Measurements from ENCODE around the gene PRKN.

Gene PRKN

GRCh38 chr6:161557333-161558107, 1170.0 kb downstream of the PRKN start:
- no peaks in the 10 kb centered on the region for H3K36me3 ChIP-seq (ENCODE audit: control insufficient read depth, insufficient read depth, low read length)

GRCh38 chr6:161554883-161555282, 1172.7 kb downstream of the PRKN start:
- Histone ChIP-seq H3K9me3 (ENCODE audit: control insufficient read depth, low read length) (peaks cover 5% of the 10 kb centered on the region), H3K27ac (ENCODE audit: low read depth, low read length, severe bottlenecking) (no peak overlapping the region), H3K36me3 (ENCODE audit: control insufficient read depth, insufficient read depth, low read length) (no peaks in the 10 kb centered on the region), H3K4me1 (ENCODE audit: control insufficient read depth, insufficient read depth, low read length, poor library complexity, severe bottlenecking) (no peaks in the 10 kb centered on the region), H3K4me3 (ENCODE audit: extremely low read depth, insufficient read depth, low read length, poor library complexity, severe bottlenecking) (no peak overlapping the region)

More at GRCh38 chr6:161557333-161558107, 1170.0 kb downstream of the PRKN start:
- H3K27ac ChIP-seq (ENCODE audit: low read depth, low read length, severe bottlenecking): no peak overlapping the region
- no peak overlapping the region for H3K4me3 ChIP-seq (ENCODE audit: extremely low read depth, insufficient read depth, low read length, poor library complexity, severe bottlenecking)
- H3K4me1 ChIP-seq (ENCODE audit: control insufficient read depth, insufficient read depth, low read length, poor library complexity, severe bottlenecking): no peaks in the 10 kb centered on the region
- 82 to 94% methylated on average over 5 to 8 of the region's 9 CpGs for WGBS, 2 experiments (ENCODE audit: insufficient coverage in 2 of 2)
- H3K9me3 ChIP-seq (ENCODE audit: control insufficient read depth, low read length): peaks cover 5% of the 10 kb centered on the region

GRCh38 chr6:161549977-161550655, 1177.5 kb downstream of the PRKN start:
- H3K4me1 ChIP-seq (ENCODE audit: control insufficient read depth, insufficient read depth, low read length, poor library complexity, severe bottlenecking): peaks cover 5% of the 10 kb centered on the region
- H3K4me3 ChIP-seq (ENCODE audit: extremely low read depth, insufficient read depth, low read length, poor library complexity, severe bottlenecking): no peak overlapping the region
- peaks cover under 1% of the 10 kb centered on the region for H3K9me3 ChIP-seq (ENCODE audit: control insufficient read depth, low read length)
- H3K36me3 ChIP-seq (ENCODE audit: control insufficient read depth, insufficient read depth, low read length): no peaks in the 10 kb centered on the region
- 79 to 90% methylated on average over 4 of the region's 4 CpGs for WGBS, 2 experiments (ENCODE audit: insufficient coverage in 2 of 2)
- no peak overlapping the region for H3K27ac ChIP-seq (ENCODE audit: low read depth, low read length, severe bottlenecking)

GRCh38 chr6:161548713-161549296, 1178.8 kb downstream of the PRKN start:
- 94 to 100% methylated on average over 3 to 7 of the region's 9 CpGs for WGBS, 2 experiments (ENCODE audit: insufficient coverage in 2 of 2)
- Histone ChIP-seq H3K4me1 (ENCODE audit: control insufficient read depth, insufficient read depth, low read length, poor library complexity, severe bottlenecking) (peaks cover 5% of the 10 kb centered on the region), H3K9me3 (ENCODE audit: control insufficient read depth, low read length) (no peaks in the 10 kb centered on the region), H3K27ac (ENCODE audit: low read depth, low read length, severe bottlenecking) (no peak overlapping the region), H3K36me3 (ENCODE audit: control insufficient read depth, insufficient read depth, low read length) (no peaks in the 10 kb centered on the region), H3K4me3 (ENCODE audit: extremely low read depth, insufficient read depth, low read length, poor library complexity, severe bottlenecking) (no peak overlapping the region)

- no peak overlapping the region for H3K4me3 ChIP-seq (ENCODE audit: extremely low read depth, insufficient read depth, low read length, poor library complexity, severe bottlenecking)
- H3K27ac ChIP-seq (ENCODE audit: low read depth, low read length, severe bottlenecking): no peak overlapping the region
- H3K4me1 ChIP-seq (ENCODE audit: control insufficient read depth, insufficient read depth, low read length, poor library complexity, severe bottlenecking): peaks cover 5% of the 10 kb centered on the region
- no peaks in the 10 kb centered on the region for H3K36me3 ChIP-seq (ENCODE audit: control insufficient read depth, insufficient read depth, low read length)
- H3K9me3 ChIP-seq (ENCODE audit: control insufficient read depth, low read length): no peaks in the 10 kb centered on the region
- WGBS, 2 experiments (ENCODE audit: insufficient coverage in 2 of 2): 65 to 79% methylated on average over 2 of the region's 2 CpGs
Observed at GRCh38 chr6:161547617-161548016, 1179.9 kb downstream of the PRKN start.

- H3K4me3 ChIP-seq (ENCODE audit: extremely low read depth, insufficient read depth, low read length, poor library complexity, severe bottlenecking): no peak overlapping the region
- no peaks in the 10 kb centered on the region for H3K36me3 ChIP-seq (ENCODE audit: control insufficient read depth, insufficient read depth, low read length)
- no peaks in the 10 kb centered on the region for H3K9me3 ChIP-seq (ENCODE audit: control insufficient read depth, low read length)
- no peak overlapping the region for H3K27ac ChIP-seq (ENCODE audit: low read depth, low read length, severe bottlenecking)
- WGBS, 2 experiments (ENCODE audit: insufficient coverage in 2 of 2): 100% methylated on average over 1 of the region's 1 CpG; no CpG with 5 or more reads in 1 of the 2 experiments
- peaks cover 5% of the 10 kb centered on the region for H3K4me1 ChIP-seq (ENCODE audit: control insufficient read depth, insufficient read depth, low read length, poor library complexity, severe bottlenecking)
Observed at GRCh38 chr6:161546632-161547031, 1180.9 kb downstream of the PRKN start.

GRCh38 chr6:161545741-161546140, 1181.8 kb downstream of the PRKN start:
- no peak overlapping the region for H3K4me3 ChIP-seq (ENCODE audit: extremely low read depth, insufficient read depth, low read length, poor library complexity, severe bottlenecking)
- 67% methylated on average over 2 of the region's 2 CpGs; no CpG with 5 or more reads in 1 of the 2 experiments for WGBS, 2 experiments (ENCODE audit: insufficient coverage in 2 of 2)

GRCh38 chr6:161544801-161545480, 1182.6 kb downstream of the PRKN start:
- 90 to 100% methylated on average over 3 to 7 of the region's 10 CpGs for WGBS, 2 experiments (ENCODE audit: insufficient coverage in 2 of 2)
- Histone ChIP-seq H3K9me3 (ENCODE audit: control insufficient read depth, low read length) (no peaks in the 10 kb centered on the region), H3K4me1 (ENCODE audit: control insufficient read depth, insufficient read depth, low read length, poor library complexity, severe bottlenecking) (peaks cover 5% of the 10 kb centered on the region), H3K36me3 (ENCODE audit: control insufficient read depth, insufficient read depth, low read length) (no peaks in the 10 kb centered on the region), H3K4me3 (ENCODE audit: extremely low read depth, insufficient read depth, low read length, poor library complexity, severe bottlenecking) (no peak overlapping the region), H3K27ac (ENCODE audit: low read depth, low read length, severe bottlenecking) (no peak overlapping the region)

More at GRCh38 chr6:161545741-161546140, 1181.8 kb downstream of the PRKN start:
- Histone ChIP-seq H3K36me3 (ENCODE audit: control insufficient read depth, insufficient read depth, low read length) (no peaks in the 10 kb centered on the region), H3K27ac (ENCODE audit: low read depth, low read length, severe bottlenecking) (no peak overlapping the region), H3K9me3 (ENCODE audit: control insufficient read depth, low read length) (no peaks in the 10 kb centered on the region), H3K4me1 (ENCODE audit: control insufficient read depth, insufficient read depth, low read length, poor library complexity, severe bottlenecking) (peaks cover 5% of the 10 kb centered on the region)

- Histone ChIP-seq H3K4me1 (ENCODE audit: control insufficient read depth, insufficient read depth, low read length, poor library complexity, severe bottlenecking) (peaks cover 5% of the 10 kb centered on the region), H3K9me3 (ENCODE audit: control insufficient read depth, low read length) (no peaks in the 10 kb centered on the region), H3K4me3 (ENCODE audit: extremely low read depth, insufficient read depth, low read length, poor library complexity, severe bottlenecking) (no peak overlapping the region), H3K36me3 (ENCODE audit: control insufficient read depth, insufficient read depth, low read length) (no peaks in the 10 kb centered on the region), H3K27ac (ENCODE audit: low read depth, low read length, severe bottlenecking) (no peak overlapping the region)
- WGBS, 2 experiments (ENCODE audit: insufficient coverage in 2 of 2): 100% methylated on average over 1 of the region's 4 CpGs; no CpG with 5 or more reads in 1 of the 2 experiments
Observed at GRCh38 chr6:161543684-161544309, 1183.8 kb downstream of the PRKN start.

- Histone ChIP-seq H3K4me3 (ENCODE audit: extremely low read depth, insufficient read depth, low read length, poor library complexity, severe bottlenecking) (no peak overlapping the region), H3K4me1 (ENCODE audit: control insufficient read depth, insufficient read depth, low read length, poor library complexity, severe bottlenecking) (peaks cover 5% of the 10 kb centered on the region), H3K36me3 (ENCODE audit: control insufficient read depth, insufficient read depth, low read length) (no peaks in the 10 kb centered on the region), H3K27ac (ENCODE audit: low read depth, low read length, severe bottlenecking) (no peak overlapping the region), H3K9me3 (ENCODE audit: control insufficient read depth, low read length) (no peaks in the 10 kb centered on the region)
- 61 to 100% methylated on average over 1 to 3 of the region's 4 CpGs for WGBS, 2 experiments (ENCODE audit: insufficient coverage in 2 of 2)
Observed at GRCh38 chr6:161542346-161542980, 1185.1 kb downstream of the PRKN start.
